Large intestine (tissue), 3 donors: Measurements from ENCODE around the gene TM2D3. TPM values are rescaled to one million over a fixed set of nuclear protein-coding genes. Genes with fewer than 3 reads are reported as not detected.

Source experiments
- DNase-seq, 2 donors: peaks; one replicate each; pipeline versions ENCODE4 v3.0.0 to v3.0.0-alpha.2; 2013
- H3K27ac ChIP-seq: one replicate; pipeline ENCODE4 v1.5.1; 2013; ENCODE audit warnings: low read length
- H3K27me3 ChIP-seq: 2 replicates; pipeline ENCODE4 v1.6.1; 2013; ENCODE audit warnings: low read length; ENCODE audit not compliant: control insufficient read depth, insufficient read depth
- H3K36me3 ChIP-seq: 2 replicates; pipeline ENCODE4 v1.6.1; 2013; ENCODE audit warnings: low read length; ENCODE audit not compliant: control insufficient read depth, insufficient read depth
- H3K4me1 ChIP-seq: one replicate; pipeline ENCODE4 v1.6.1; 2013; ENCODE audit warnings: low read length; ENCODE audit not compliant: control insufficient read depth, insufficient read depth
- H3K4me3 ChIP-seq: one replicate; pipeline ENCODE4 v1.5.1; 2013; ENCODE audit warnings: low read length
- H3K9me3 ChIP-seq: one replicate; pipeline ENCODE4 v1.6.1; 2013; ENCODE audit warnings: mild to moderate bottlenecking, low read depth, low read length, moderate library complexity; ENCODE audit not compliant: control insufficient read depth
- WGBS: methylation state at CpG from one replicate; pipeline ENCODE4 v1.1.5; 2013; ENCODE audit warnings: low lambda C conversion rate; ENCODE audit not compliant: insufficient coverage; 5-methylcytosine and 5-hydroxymethylcytosine counted together
- polyA plus RNA-seq: library from polyadenylated mRNA; unstranded; fragments of 120-200 nt; gene quantifications from one replicate; pipeline ENCODE4 v1.2.1, GENCODE V29; 2013

Gene TM2D3
- polyA plus RNA-seq, 1 donor = 49.5 TPM

DNA sequence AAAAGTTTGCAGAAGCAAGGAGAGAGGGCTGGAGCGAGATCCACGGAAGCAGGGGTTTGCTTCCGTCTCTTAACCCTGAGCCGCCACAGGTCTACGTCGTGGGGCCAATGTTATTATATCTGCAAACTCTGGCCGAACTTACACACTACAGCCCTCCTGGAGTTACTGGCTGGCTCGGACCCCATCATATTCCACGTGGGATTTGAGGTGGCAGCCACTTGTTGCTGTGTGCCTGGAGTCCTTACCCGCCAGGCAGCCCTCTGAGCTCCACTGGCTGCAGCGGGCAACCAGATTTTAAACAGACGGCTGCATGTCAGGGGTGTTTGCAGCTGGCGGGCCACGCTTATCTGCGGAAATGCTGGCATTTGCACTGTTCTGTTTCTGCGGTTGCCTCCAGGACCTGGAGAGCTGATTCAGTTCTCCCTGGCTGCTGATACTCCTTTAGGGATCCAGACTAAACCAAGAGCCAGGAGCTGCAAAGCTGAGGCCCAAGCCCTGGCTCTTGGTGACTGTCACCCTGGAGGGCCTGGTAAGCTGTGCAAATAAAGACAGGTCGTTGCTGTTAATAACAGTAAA is 34.7 kb downstream of the TM2D3 start:
- H3K4me3 ChIP-seq = no peak overlapping the region
- no peak overlapping the region for H3K27ac ChIP-seq
- no peaks in the 10 kb centered on the region for H3K36me3 ChIP-seq
- no peaks in the 10 kb centered on the region for H3K9me3 ChIP-seq
- no peak for DNase-seq
- no CpG with 5 or more reads among the region's 17 CpGs for WGBS
- peaks cover 26% of the 10 kb centered on the region for H3K4me1 ChIP-seq
- no peaks in the 10 kb centered on the region for H3K27me3 ChIP-seq

DNA sequence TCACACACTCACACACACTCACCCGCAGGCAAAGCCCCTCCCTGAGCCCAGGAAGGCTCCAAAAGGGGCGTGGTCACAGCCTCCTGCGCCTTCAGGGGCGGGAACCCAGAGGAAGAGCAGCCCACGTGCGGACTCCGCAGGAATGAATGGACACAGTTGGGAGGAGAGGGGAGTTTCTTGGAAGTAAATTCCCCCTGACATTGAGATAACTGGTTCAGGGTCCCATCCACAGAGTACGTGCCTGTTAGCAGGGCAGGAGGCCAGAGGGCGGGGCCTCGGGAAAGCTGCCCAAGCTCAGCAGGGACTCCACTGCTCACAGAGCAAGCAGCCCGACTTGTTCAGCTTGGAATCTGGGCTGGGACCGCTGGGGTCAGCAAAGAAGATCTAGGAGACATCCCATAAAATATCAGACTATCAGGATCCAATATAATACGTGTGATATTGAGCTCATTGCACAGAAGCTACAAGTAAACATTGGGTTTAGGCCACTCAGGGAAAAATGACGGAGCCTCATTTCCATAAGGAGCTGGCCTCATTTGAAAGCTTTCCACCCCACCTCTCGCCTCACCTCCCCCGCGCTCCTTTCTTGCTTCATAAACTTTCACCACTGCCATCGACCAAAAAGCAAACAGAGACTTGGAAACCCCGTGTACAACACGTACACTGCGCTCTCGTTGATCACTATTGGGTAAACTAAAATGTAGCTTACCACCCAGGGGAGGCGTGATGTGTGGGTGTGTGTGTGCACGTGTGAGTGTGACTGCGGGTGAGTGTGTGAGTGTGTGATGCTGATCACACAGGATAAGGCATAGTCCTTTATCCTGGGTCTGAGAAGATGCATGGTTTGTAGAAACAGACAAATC is 36.0 kb downstream of the TM2D3 start:
- H3K36me3 ChIP-seq = no peaks in the 10 kb centered on the region
- no peaks in the 10 kb centered on the region for H3K9me3 ChIP-seq
- no CpG with 5 or more reads among the region's 25 CpGs for WGBS
- H3K27ac ChIP-seq = no peak overlapping the region
- peaks cover 26% of the 10 kb centered on the region for H3K4me1 ChIP-seq
- no peaks in the 10 kb centered on the region for H3K27me3 ChIP-seq
- no peak overlapping the region for H3K4me3 ChIP-seq
- DNase-seq = peak; percentile 67 to 79

DNA sequence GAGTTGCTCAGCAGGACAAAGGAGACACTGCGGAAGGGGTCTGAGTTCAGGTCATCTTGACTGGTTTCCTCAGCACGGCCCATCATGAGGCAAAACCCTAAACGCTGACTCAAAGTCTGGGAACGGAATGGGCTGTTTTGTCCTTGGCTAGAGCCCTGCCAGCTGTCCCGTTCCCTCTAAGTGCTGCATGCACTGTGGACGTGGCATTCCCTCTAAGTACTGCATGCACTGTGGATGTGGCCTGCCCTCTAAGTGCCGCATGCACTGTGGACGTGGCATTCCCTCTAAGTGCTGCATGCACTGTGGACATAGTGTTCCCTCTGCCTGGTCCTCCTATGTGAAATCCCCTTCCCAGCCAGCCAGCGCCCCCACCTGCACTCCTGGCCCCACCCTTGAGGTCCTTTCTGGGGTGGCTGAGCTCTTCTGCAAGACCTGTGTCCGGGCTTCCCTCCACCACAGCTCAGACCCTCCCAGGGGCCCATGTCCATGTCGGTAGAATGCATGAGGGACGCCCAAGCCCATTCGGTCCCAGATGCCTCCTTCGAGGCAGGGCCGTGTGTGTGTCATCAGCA is 36.7 kb downstream of the TM2D3 start:
- no peak overlapping the region for H3K27ac ChIP-seq

DNA sequence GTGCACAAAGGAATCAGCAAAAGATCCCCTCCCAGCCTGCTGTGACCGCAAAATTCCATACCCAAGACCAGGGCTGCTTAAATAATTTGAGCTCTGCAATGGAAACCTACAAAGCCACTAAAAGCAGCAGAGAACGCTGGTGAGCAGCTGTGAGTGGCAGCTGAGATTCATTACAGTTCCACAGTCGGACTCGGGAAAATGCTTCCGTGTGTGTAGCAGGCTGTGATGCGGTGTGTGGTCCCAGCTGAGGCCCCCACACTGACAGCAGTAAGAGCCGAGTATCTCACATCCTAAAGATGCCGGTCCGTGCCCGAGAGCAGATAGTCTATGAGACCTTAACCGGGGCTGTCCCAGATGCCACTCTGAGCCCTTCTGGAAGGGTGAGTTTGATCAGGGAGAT is 37.4 kb downstream of the TM2D3 start:
- no CpG with 5 or more reads among the region's 11 CpGs for WGBS

More for the DNA sequence above, 36.7 kb downstream of the TM2D3 start:
- peaks cover 26% of the 10 kb centered on the region for H3K4me1 ChIP-seq
- DNase-seq = no peak
- H3K27me3 ChIP-seq = no peaks in the 10 kb centered on the region
- WGBS = no CpG with 5 or more reads among the region's 15 CpGs
- no peak overlapping the region for H3K4me3 ChIP-seq
- no peaks in the 10 kb centered on the region for H3K36me3 ChIP-seq
- no peaks in the 10 kb centered on the region for H3K9me3 ChIP-seq

DNA sequence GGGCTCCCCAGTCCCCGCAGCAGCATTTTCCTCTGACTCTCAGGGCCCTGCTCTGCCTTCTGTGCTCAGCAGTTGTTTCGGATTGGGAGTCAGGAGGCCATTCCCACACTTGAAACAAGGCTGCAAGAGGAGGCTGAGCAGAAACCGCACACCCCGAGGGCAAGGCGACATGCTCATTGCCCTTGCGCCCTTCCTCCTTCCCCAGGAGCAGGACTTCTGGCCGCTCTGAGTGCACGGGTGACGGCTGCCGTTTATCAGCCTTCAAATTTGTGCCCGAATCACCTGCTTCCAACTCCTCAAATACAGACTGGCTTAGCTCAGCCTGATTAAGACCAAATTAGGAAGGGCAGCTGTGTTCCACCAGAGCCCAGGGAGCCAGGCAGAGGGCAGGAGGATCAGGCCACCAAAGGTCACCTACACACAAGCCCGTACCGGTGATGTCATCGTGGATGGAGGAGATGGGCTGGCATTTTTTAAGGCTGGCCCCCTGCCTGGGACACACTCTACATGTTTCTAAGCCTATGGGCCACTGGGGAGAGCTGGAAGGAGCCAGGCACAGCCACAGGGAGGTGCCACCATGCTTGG is 38.1 kb downstream of the TM2D3 start:
- Histone ChIP-seq H3K9me3 (no peaks in the 10 kb centered on the region), H3K27ac (no peak overlapping the region), H3K36me3 (no peaks in the 10 kb centered on the region), H3K4me1 (peaks cover 26% of the 10 kb centered on the region), H3K27me3 (no peaks in the 10 kb centered on the region), H3K4me3 (no peak overlapping the region)
- no CpG with 5 or more reads among the region's 14 CpGs for WGBS
- no peak for DNase-seq

More for the DNA sequence above, 37.4 kb downstream of the TM2D3 start:
- no peaks in the 10 kb centered on the region for H3K27me3 ChIP-seq
- peaks cover 26% of the 10 kb centered on the region for H3K4me1 ChIP-seq
- no peak for DNase-seq
- H3K36me3 ChIP-seq = no peaks in the 10 kb centered on the region
- no peaks in the 10 kb centered on the region for H3K9me3 ChIP-seq
- H3K4me3 ChIP-seq = no peak overlapping the region
- H3K27ac ChIP-seq = no peak overlapping the region

DNA sequence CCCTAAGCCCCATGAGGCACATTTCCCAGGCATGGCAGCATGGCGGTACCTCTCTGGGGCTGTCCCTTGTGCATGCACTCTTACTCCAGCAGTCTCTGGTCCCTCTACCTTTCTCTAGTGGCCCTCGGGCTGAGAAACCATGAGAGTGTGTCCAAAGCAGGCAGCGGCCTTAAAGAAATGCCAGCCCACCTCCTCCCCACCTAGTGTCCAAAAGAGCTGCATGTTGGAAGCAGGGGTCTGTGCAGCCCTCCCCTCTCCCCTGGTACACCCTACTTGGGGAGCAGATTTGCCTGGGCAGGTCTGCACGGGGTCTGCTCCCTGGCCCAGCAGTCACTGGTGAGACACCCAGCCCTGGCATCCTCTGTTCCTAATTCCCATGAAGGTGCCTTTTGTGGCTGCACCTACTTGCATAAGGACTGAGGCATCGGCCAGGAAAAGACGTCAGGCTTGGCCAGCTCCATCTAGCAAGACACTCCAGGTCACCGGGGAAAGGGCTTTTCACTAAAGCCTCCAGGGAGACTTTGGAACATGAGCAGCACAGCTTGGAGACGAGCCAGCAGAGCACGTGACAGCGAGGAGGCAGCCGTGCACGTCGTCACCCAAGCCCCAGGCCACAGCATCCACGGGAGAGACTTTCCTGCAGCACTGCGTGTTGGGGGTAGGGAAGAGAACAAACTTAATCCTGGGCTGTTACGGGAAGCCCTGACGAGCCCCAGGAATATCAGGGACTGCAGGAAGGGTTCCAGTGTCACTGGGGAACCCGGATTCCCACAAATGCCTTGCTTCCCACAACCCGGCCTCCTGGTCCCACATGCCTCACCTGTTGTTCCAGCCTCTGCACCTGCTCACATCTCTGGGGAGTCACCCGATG is 38.8 kb downstream of the TM2D3 start:
- DNase-seq = peak; percentile 93 to 95
- peaks cover 26% of the 10 kb centered on the region for H3K4me1 ChIP-seq
- no peaks in the 10 kb centered on the region for H3K36me3 ChIP-seq
- no peaks in the 10 kb centered on the region for H3K27me3 ChIP-seq
- no CpG with 5 or more reads among the region's 20 CpGs for WGBS
- no peak overlapping the region for H3K27ac ChIP-seq
- H3K9me3 ChIP-seq = no peaks in the 10 kb centered on the region
- no peak overlapping the region for H3K4me3 ChIP-seq

DNA sequence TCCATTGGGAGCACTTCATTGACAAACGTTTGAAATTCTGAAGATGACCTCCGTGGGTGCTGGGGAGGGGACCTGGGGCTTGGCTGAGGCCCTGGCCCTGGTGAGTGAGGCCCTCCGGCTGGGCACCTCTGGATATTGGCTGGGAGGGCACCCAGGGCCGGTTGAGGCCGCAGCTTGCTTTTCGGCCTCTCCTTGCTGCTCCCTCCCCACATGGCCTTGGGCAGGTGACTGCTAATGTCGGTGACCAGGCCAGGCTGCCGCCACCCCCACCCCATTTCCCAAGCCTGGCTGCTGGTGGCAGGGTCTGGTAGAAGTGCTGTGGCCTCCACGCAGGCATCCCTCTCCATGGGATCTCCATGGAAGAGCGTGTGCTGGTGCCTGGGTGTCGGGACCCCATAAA is 39.5 kb downstream of the TM2D3 start:
- Histone ChIP-seq H3K27ac (no peak overlapping the region), H3K4me3 (no peak overlapping the region), H3K4me1 (peaks cover 26% of the 10 kb centered on the region), H3K27me3 (no peaks in the 10 kb centered on the region), H3K9me3 (no peaks in the 10 kb centered on the region), H3K36me3 (no peaks in the 10 kb centered on the region)
- DNase-seq = no peak
- no CpG with 5 or more reads among the region's 11 CpGs for WGBS

DNA sequence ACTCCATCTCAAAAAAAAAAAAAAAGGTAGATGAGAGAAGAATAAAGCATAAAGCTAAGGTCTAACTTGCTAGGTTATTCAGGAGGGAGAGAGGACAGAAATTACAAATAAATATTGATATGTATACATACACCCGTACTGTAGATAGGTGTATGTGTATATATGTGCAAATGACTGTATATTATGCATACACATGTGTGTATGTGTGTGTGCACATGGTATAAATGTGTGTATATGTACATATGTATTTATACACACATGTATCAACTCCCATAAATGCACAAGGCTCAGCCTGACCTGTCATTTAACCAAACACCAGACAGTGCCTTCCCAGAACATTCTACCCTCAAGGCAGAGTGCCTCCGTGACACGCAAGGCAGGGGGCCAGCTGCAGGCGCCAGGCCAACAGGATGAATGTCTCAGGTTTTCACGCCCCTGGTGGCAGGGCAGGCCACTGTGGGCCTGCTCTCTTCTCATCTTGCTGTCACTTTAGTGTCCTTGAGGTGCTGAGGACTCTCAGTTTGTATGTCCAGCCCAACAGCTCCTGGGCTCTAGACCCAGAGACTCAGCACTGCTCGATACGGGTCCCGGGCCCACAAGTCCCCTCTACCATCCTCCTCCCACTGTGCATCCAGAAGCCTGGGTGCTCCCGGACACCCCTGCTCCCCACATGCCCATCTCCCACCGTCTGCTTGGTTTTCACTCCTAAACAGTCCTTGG is 40.4 kb downstream of the TM2D3 start:
- H3K4me3 ChIP-seq = no peak overlapping the region
- no peak for DNase-seq
- H3K27ac ChIP-seq = no peak overlapping the region
- WGBS = no CpG with 5 or more reads among the region's 10 CpGs
- peaks cover 26% of the 10 kb centered on the region for H3K4me1 ChIP-seq
- no peaks in the 10 kb centered on the region for H3K27me3 ChIP-seq
- H3K36me3 ChIP-seq = no peaks in the 10 kb centered on the region
- no peaks in the 10 kb centered on the region for H3K9me3 ChIP-seq

DNA sequence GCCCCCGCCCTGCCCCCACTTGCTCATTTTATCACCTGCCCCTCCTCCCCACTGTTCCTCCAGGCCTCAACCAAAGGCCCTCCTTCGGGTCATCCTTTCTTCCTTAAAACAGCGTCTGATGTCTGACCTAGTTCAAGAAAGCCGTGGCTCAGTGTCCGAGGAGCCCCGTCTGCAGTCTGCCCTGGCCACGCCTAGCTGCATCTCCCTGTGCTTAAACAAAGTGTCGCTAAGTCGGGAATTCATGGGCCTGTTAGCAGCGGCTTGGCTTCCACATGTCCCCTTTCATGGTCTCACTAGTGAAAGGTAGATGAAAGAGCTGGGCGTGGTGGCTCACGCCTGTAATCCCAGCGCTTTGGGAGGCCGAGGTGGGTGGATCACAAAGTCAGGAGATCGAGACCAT is 41.2 kb downstream of the TM2D3 start:
- H3K36me3 ChIP-seq = no peaks in the 10 kb centered on the region

More for the DNA sequence above, 41.2 kb downstream of the TM2D3 start:
- no peak overlapping the region for H3K4me3 ChIP-seq
- H3K27ac ChIP-seq = no peak overlapping the region
- DNase-seq = no peak
- no peaks in the 10 kb centered on the region for H3K9me3 ChIP-seq
- H3K27me3 ChIP-seq = no peaks in the 10 kb centered on the region
- H3K4me1 ChIP-seq = peaks cover 20% of the 10 kb centered on the region
- 50% methylated on average over 1 of the region's 15 CpGs for WGBS
